Nephron (organoid): ENCODE data around the gene TMEM45B.
A peak's percentile ranks its signal among the peaks of the same experiment; 100 is the strongest.
"Not testable (repeated sequence)": the region's sequence is repeated elsewhere in the genome, so short reads cannot be mapped to it uniquely, and the experiment has no call there.

ENCODE experiments used
- H3K27ac Mint-ChIP-seq, 3 experiments: 2 replicates each; pipeline ENCODE4 v1.8.0; 2020; ENCODE audit warnings: mixed read lengths in 3 of 3, mild to moderate bottlenecking in 2 of 3, moderate library complexity in 1 of 3
- H3K27me3 Mint-ChIP-seq: 2 replicates; pipeline ENCODE4 v1.8.0; 2021; ENCODE audit warnings: low read depth, mild to moderate bottlenecking, moderate library complexity, mixed read lengths
- H3K36me3 Mint-ChIP-seq: 2 replicates; pipeline ENCODE4 v1.8.0; 2020; ENCODE audit warnings: low read depth, mixed read lengths
- H3K4me1 Mint-ChIP-seq: 2 replicates; pipeline ENCODE4 v1.8.0; 2020; ENCODE audit warnings: mixed read lengths
- H3K4me3 Mint-ChIP-seq, 3 experiments: 2 replicates each; pipeline ENCODE4 v1.8.0; 2020; ENCODE audit warnings: mild to moderate bottlenecking in 3 of 3, mixed read lengths in 3 of 3, moderate library complexity in 2 of 3
- H3K9me3 Mint-ChIP-seq: 2 replicates; pipeline ENCODE4 v1.8.0; 2020; ENCODE audit warnings: mixed read lengths
- TF ChIP-seq, protein P1 (sequence below), 3 experiments: fragments of 200-600 bp; sonication (generic); IDR thresholded peaks; one replicate each; pipeline ENCODE4 v1.5.0; 2021; ENCODE audit warnings: antibody characterized with exemption in 3 of 3; ENCODE audit not compliant: unreplicated experiment in 3 of 3

The TMEM45B gene

DNA sequence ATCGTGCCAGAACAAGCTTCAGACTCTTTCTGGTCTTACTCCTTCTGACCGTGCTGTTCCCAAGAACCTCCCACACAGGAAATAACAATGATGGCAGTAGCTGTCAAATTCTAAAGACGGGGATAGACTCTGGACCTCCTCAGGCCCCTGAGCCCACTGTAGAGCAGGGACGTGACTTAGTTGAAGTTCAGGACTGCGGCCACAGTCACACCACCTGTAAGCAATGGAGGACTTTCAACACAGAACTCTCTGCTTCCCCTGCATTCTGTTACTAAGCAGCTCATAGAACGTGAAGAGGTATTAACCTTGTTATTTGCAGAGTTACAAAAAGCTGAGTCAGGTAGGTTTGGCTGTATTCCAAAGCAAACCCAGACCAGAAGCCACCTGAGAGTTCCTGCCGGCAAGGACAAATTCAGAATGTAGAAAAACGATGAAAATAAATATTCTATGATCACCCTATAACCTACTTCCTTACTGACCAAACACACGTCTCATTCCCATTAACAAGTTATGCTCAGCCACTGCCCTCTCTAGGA, 12.7 kb downstream of the TMEM45B start:
- Mint-ChIP-seq H3K9me3 (no peaks in the 10 kb centered on the region), H3K27me3 (no peaks in the 10 kb centered on the region), H3K4me3 (no peak overlapping the region), H3K27ac (peak overlapping the region in 1 of 3 experiments; percentile 35), H3K4me1 (no peaks in the 10 kb centered on the region), H3K36me3 (no peaks in the 10 kb centered on the region)
- TF ChIP-seq, protein P1, sequence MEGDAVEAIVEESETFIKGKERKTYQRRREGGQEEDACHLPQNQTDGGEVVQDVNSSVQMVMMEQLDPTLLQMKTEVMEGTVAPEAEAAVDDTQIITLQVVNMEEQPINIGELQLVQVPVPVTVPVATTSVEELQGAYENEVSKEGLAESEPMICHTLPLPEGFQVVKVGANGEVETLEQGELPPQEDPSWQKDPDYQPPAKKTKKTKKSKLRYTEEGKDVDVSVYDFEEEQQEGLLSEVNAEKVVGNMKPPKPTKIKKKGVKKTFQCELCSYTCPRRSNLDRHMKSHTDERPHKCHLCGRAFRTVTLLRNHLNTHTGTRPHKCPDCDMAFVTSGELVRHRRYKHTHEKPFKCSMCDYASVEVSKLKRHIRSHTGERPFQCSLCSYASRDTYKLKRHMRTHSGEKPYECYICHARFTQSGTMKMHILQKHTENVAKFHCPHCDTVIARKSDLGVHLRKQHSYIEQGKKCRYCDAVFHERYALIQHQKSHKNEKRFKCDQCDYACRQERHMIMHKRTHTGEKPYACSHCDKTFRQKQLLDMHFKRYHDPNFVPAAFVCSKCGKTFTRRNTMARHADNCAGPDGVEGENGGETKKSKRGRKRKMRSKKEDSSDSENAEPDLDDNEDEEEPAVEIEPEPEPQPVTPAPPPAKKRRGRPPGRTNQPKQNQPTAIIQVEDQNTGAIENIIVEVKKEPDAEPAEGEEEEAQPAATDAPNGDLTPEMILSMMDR (IDR thresholded peaks at IDR 0.05; ENCODE audit: unreplicated experiment in 3 of 3) = no peak

- H3K9me3 Mint-ChIP-seq, H3K36me3 Mint-ChIP-seq, H3K4me1 Mint-ChIP-seq, H3K4me3 Mint-ChIP-seq, H3K27ac Mint-ChIP-seq, H3K27me3 Mint-ChIP-seq: not testable (repeated sequence)
These were observed 13.8 kb downstream of the TMEM45B start for GRCh38 chr11:129829497-129829896.

DNA sequence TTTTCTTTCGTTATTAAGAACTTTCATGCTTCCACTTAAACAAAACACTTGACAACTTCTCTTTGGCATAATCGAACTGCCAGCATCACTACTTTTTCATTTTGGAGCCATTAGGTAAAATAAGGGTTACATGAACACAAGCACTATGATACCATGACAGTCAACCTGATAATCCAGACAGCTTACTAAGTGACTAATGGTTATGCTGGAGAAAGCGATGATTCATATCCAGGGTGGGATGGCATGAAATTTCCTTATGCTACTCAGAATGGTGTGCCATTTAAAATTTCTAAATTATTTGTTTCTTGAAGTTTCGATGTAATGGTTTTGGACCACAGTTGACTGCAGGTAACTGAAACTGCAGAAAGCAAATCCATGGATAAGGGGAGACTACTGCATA, 15.6 kb downstream of the TMEM45B start:
- not testable (repeated sequence) for H3K4me3 Mint-ChIP-seq, H3K36me3 Mint-ChIP-seq, H3K4me1 Mint-ChIP-seq, H3K27me3 Mint-ChIP-seq, H3K9me3 Mint-ChIP-seq, H3K27ac Mint-ChIP-seq

- H3K9me3 Mint-ChIP-seq, H3K4me1 Mint-ChIP-seq, H3K36me3 Mint-ChIP-seq, H3K4me3 Mint-ChIP-seq, H3K27ac Mint-ChIP-seq, H3K27me3 Mint-ChIP-seq: not testable (repeated sequence)
These were observed 17.6 kb downstream of the TMEM45B start for GRCh38 chr11:129833260-129833659.

DNA sequence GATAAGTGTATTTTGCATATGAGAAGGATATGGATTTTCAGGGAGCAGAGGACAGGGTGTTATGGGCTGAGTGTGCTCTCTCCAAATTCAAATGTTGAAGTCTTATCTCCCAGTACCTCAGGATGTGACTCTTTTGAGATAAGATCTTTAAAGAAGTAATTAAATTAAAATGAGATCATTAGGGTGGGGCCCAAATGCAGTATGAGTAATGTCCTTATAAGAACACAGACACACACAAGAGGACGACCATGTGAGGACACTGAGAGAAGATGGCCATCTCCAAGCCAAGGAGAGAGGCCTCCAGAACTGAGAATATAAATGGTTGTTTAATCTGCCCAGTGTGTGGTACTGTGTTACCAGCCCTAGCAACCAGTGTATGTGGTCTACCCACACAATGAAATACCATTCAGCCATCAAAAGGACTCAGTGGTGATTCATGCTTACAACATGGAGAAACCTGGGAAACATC, 20.8 kb downstream of the TMEM45B start:
- not testable (repeated sequence) for H3K36me3 Mint-ChIP-seq, H3K4me1 Mint-ChIP-seq, H3K9me3 Mint-ChIP-seq, H3K27ac Mint-ChIP-seq, H3K27me3 Mint-ChIP-seq, H3K4me3 Mint-ChIP-seq

GRCh38 chr11:129836979-129837378, 21.3 kb downstream of the TMEM45B start:
- Mint-ChIP-seq H3K4me3 (no peak overlapping the region), H3K4me1 (no peaks in the 10 kb centered on the region), H3K27me3 (peaks cover 7% of the 10 kb centered on the region)

DNA sequence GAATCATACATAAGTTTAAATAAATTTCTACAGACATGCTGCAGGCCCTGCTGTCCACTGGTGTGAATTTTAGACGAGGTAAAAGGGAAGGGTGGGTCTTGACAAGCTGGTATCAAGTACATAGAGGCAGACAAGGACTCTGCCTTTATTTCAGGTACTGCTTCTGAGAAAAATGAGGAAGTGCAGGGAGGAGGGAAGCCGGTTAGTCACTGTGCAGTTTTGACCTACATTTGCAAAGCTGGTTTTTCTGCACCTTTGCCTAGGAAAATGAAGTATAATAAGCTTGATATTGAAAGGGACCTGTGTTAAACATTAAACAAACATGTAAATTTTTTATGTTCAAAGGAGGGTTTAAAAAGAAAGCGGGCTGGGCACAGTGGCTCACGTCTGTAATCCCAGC, 24.6 kb downstream of the TMEM45B start:
- Mint-ChIP-seq H3K27ac (no peak overlapping the region), H3K4me3 (no peak overlapping the region), H3K36me3 (no peaks in the 10 kb centered on the region), H3K9me3 (peaks cover 3% of the 10 kb centered on the region), H3K4me1 (no peaks in the 10 kb centered on the region), H3K27me3 (peaks cover 7% of the 10 kb centered on the region)
- TF ChIP-seq, protein P1 (IDR thresholded peaks at IDR 0.05; ENCODE audit: unreplicated experiment in 3 of 3) = no peak

More at GRCh38 chr11:129836979-129837378, 21.3 kb downstream of the TMEM45B start:
- peaks cover 2% of the 10 kb centered on the region for H3K9me3 Mint-ChIP-seq
- TF ChIP-seq, protein P1 (IDR thresholded peaks at IDR 0.05; ENCODE audit: unreplicated experiment in 3 of 3) = no peak
- no peaks in the 10 kb centered on the region for H3K36me3 Mint-ChIP-seq
- H3K27ac Mint-ChIP-seq = no peak overlapping the region

DNA sequence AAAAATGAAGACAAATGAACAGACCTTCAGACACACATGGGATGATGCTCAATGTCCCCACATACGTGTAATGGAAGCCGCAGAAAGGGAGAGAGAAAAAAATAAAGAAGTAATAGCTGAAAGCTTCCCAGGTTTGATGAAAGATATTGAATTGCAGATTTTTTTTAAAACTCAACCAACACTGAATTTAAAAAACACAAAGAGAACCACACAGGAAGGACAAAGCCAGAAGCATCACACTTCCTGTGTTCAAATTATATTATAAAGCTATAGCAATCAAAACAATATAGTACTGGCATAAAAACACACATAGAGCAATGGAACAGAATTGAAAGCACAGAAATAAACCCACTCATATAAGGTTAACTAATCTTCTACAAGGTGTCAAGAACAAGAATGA, 26.5 kb downstream of the TMEM45B start:
- no peaks in the 10 kb centered on the region for H3K36me3 Mint-ChIP-seq
- TF ChIP-seq, protein P1 (IDR thresholded peaks at IDR 0.05; ENCODE audit: unreplicated experiment in 3 of 3) = no peak
- no peaks in the 10 kb centered on the region for H3K4me1 Mint-ChIP-seq
- peaks cover 7% of the 10 kb centered on the region for H3K27me3 Mint-ChIP-seq
- H3K27ac Mint-ChIP-seq = no peak overlapping the region
- H3K9me3 Mint-ChIP-seq = peaks cover 3% of the 10 kb centered on the region
- no peak overlapping the region for H3K4me3 Mint-ChIP-seq
